Embryonic facial prominence (tissue), 1 donor: ENCODE results near the gene EEA1.

ENCODE experiments used
- DNase-seq: peaks from one replicate; pipeline ENCODE4 v3.0.0-alpha.2; 2016; ENCODE audit errors: extremely low spot score

EEA1 gene

DNA sequence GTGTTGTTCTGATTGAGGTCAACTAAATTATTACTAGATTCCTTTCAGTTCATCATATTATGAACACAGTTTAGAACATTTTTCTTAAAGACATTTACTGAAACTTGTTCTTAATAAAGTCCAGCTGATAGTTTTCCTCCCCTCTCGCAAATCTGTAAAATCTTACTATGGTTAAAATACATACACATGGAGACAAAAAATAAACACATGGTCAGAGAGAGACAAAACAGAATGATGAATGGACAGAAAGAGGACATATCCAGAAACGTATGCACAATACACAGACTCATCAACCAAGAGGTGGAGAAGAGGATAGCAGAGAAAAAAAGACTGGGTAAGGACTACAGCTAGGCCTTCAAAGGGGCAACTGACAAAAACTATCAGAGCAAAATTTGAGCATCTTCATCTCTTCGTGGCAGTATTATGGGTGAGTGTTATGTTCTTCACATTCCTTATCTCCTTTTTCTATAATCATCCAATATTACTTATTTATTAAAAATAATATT, 38.4 kb downstream of the EEA1 start:
- DNase-seq, result no peak

DNA sequence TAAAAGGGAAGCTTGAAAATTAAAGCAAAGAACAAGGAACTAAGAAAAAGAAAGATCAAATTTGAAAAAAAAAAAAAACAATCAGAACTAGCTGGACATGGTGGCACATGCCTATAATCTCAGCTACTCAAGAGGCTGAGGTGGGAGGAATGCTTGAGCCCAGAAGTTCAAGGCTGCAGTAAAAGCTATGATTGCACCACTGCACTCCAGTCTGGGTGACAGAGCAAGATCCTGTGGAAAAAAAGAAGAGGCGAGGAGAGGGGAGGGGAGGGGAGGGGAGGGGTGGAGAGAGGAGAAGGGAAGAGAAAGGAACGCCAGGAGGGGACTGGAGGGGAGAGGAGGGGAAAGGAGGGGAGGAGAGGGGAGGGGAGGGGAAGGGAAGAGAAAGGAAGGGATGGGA, 43.0 kb downstream of the EEA1 start:
- DNase-seq, result no peak

DNA sequence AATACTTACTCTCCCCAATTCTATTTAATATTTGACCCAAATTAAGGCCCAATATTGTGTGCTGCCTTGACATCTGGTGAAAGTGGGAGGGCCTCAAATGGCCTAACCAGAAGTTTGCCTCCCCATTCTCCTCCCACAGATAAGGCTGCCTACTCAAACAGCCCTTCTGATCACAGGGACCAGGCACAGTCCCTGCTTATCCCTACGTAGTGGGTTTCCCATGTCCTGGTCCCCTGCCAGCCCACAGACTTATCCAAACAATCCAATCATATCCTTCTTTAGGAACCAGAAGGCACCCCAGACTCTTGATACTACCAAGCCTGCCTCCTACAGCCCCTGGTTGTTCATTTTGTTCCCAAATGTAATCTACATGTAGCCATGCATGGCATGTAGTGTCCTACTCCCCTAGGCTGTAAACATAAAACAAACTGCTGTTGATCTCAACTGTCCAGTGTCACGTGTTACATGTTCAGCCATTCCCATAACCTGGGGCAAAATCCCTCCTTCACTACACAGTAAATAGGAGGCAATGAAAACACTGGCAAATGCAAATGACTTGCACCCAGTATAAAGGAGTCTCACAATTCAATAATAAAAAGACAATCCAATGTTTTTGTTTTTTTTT, 49.3 kb downstream of the EEA1 start:
- DNase-seq, result no peak

DNA sequence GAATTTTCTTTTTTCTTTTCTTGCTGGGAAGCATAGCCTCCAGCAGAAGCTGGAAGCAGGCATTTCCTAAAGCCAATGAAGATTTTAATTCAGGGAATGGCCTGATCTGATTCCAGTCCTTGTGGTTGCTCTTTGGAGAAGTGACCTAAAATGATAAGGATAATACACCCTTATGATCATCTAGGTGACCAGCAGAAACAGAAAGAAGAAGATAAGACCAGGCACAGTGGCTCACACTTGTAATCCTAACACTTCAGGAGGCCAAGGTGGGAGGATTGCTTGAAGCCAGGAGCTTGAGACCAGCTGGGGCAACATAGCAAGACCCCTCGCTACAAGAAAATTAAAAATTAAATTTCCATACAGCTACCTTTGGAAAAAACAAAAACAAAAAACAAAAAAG, 51.2 kb downstream of the EEA1 start:
- no peak for DNase-seq

DNA sequence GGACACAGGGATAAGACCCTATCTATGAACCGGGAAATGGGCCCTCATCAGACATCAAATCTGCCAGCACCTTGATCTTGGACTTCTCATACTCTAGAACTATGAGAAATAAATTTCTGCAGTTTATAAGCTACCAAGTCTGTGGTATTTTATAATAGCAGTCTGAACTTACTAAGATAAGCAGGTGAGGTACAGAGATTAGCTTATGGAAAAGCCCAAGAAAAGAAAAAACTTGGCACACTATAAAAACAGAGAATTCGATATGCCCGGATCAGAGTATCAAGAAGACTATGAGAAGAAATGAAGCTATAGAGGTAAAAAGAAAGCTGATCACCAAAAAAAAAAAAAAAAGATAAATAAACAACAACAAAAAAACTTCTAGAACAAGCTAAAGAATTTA, 52.6 kb downstream of the EEA1 start:
- DNase-seq, result no peak

DNA sequence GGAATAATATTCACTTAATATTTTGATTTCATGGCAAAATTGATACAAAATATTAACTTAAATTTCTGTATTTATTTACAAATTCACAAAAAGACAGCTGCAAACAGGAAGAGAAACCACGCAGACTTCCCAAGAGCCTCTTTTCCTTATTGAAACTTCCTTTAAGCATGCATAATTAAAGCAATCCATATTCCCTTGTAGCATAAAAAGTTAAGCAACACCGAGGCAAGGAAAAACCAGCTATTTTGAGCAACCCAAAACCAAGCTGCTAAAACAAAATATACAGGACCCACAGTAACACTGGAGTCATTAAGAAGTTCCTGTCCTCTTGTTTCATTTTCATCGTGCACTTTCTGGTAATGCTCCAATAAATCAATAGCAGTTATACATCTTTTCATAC, 58.0 kb downstream of the EEA1 start:
- DNase-seq, result no peak

DNA sequence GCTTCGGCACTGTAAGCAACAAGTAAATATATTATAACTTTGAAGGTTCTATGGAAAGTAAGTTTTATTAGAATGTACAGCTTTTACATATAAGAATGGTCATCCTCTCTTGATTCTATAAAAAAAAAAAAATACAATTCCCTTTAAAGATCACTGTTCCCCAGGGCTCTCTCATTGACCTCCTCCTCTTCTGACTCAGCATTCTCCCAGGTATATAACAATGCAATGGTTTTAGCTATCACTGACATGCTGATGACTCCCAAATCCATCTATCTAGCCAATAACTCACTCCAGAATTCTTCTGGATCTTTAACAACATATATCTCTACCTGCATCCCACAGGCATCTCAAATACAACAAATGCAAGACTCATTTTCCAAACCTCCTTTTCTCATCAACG, 62.7 kb downstream of the EEA1 start:
- DNase-seq, result no peak

DNA sequence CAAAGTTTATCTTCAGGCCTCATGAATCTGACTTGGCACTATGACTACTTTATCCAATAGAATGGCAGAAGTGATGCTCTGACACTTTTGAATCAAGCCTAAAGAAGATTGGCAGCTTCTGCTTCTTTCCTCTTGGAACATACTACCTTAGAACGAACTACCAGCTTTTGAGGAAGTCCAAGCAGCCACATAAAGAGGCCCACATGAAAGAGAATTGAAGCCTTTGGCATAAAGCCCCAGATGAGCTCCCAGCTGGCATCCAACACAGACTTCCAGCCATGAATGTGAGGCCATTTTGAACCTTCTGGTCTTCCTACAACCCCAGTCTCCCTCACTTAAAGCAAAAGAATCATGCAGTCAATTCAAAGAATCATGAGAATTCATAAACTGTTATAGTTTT, 65.8 kb downstream of the EEA1 start:
- no peak for DNase-seq

DNA sequence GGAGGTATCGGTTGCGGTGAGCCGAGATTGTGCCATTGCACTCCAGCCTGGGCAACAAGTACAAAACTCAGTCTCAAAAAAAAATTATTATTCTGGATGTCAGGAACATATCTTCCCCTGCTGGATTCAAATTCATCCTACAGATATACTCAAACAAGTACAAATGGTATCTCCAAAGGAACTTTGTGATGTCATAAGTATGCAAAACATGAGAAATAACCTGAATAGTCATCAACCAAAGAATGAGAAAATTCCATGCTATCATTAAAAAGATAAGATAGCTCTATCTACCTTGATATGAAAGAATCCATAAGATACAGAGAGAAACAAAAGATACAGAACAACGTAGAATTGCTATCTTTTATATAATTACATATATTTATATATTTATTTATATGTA, 67.7 kb downstream of the EEA1 start:
- DNase-seq, result no peak

DNA sequence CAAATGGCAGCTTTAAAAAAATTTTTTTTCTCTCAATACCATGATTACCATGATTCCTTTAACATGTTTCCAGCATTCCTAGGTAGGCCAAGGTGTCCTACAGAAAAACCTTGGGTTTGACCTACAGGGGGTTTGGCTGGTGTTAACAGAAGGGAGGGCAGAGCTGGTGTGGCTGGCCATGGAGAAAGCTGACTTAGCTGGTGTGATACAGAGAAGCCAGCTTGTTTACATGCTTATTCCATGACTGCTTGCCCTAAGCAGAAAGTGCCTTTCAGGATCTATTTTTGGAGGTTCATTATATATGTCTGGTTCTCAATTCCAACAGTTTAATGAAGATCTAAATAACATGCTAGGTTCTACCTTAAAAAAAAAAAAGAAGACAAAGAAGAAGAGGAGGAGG, 68.6 kb downstream of the EEA1 start:
- no peak for DNase-seq

DNA sequence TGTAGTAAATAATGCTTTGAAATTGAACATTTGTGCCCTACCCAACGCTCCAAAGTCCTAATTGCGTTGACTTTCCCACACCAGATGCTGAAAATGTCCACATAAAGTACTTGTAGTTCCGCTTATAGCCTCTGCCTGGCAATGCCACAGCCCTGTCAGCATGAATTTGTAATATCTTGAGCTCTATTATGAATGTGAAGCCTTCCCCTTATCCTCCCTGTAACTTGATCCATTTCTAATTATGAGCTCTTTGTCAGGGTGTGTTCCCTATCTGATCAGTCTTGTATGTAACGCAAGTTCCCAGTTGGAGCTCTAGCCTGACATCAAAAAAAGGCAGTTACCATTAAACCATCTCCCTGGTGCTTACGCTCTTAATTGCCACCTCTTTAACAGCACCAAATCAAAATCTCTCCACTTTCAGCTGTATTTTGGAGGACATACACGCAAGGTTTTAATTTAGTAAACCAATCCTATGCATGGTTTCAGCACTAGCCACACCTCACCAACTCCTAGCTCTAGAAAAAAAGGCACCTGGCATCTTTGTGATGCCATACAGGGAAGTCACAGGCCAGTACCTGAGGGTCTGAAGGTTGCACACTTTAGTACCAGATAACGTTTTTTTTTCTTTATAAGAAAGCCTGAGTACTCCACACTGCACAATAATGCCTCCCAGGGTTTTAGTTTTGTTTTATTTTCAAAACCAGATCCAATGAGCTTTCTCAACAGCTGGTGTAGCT, 69.3 kb downstream of the EEA1 start:
- DNase-seq, result no peak

DNA sequence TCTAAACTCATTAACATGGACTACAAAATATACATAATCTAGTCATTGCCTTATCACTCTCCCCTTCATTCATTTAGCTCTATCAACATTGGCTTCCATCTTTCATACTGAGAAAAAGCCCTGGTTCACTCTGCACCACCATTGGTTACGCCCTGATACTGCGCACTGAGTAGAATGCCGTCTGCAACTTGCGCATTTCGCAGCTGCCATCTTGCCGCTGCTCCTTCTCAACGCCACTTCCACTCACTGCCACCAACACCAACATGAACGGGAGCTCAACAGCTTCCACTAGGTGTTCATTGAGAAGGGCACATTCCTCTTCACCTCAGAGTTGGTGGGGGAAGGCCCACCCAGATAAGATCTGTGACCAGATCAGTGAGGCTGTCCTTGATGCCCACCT, 71.3 kb downstream of the EEA1 start:
- DNase-seq, result no peak

DNA sequence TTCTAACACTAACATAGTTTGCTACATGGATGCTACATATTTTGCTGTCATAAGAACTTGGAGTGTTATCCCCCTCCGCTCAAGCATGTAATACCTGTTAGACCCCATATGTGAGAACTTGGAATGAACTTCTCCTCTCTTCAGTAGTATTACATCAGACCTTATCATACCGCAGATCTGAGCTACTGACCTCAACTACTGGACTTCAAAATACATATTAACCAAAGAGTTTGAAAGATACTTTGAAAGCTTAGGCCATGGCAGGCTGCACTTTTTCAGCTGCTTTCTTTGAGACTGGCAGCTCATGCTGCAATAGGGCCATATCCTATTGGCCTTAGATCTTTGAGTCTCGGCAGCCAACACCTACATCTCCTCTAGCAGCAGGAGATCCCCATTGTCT, 74.8 kb downstream of the EEA1 start:
- no peak for DNase-seq

DNA sequence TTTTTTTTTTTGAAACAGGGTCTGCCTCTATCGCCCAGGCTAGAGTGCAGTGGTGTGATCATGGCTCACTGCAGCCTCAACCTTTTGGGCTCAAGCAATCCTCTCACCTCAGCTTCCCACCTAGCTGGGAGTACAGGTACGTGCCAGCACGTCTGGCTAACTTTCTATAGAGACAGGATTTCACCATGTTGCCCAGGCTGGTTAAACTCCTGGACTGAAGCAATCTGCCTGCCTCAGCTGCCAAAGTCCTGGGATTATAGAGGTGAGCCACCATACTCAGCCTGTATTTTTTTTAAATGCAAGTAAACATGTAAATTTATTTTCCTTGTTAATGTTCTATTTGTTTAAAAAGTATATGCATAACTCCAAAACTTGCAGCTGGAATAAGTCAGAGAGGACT, 80.4 kb downstream of the EEA1 start:
- no peak for DNase-seq

DNA sequence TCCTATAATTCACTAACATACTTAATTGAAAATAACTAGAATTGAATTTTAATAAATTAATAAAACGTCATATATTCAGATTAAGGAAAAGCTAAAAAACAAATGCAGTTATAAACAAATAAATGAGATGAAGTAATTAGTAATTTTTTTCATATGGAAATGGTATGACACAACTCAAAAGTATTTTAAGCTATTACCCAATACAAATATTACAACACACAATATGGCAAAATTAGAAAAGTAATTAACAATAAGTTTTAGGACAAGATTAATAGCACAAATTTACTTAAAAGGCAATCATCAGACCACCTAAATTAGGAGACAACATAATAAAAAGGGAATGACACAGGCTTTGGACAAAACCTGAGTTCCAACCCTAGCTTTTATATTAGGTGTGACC, 81.7 kb downstream of the EEA1 start:
- no peak for DNase-seq

DNA sequence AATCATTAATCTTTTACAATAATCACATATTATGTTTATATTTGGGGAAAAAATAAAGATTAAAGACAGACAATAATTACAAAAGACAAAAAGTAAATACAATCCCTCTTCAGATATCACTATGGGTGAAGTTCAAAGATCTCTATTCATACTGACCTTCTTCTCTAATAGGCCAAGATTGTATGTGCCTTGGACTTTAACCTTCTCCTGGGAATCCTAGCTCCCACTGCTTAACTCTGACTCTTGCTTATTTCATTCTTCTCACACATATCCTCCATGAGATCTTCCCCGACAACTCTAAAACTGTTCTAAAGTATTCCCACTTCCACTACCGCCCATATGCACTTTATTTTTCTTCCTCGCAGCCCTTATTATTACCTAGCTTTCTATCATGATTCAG, 83.8 kb downstream of the EEA1 start:
- DNase-seq, result no peak

DNA sequence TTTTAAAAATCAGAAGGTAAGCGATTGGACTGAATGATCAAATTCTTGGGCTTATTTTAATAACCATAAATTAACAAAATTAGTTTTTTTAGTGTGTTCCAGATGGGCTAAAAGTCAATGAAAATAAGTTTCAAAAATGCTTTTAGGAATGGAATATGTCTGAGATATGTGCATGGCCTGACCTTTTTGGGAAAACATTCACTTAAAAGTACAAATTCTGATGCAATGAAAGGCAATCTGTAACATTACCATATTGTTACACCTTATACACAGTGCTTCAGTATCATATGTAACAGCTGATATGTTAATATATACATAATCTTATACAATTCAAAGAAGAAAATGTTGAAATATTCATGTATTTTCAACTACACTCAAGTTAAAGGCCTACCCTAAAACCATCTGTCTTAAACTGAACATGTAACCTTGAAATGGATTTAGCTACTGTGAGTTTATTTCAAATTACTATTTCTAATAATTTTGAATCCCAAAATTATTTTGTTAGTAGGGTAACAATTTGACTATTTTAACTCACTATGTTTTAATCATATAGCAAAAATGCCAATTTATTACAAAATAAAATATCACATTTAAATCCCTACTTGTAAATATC, 84.8 kb downstream of the EEA1 start:
- DNase-seq, result no peak

DNA sequence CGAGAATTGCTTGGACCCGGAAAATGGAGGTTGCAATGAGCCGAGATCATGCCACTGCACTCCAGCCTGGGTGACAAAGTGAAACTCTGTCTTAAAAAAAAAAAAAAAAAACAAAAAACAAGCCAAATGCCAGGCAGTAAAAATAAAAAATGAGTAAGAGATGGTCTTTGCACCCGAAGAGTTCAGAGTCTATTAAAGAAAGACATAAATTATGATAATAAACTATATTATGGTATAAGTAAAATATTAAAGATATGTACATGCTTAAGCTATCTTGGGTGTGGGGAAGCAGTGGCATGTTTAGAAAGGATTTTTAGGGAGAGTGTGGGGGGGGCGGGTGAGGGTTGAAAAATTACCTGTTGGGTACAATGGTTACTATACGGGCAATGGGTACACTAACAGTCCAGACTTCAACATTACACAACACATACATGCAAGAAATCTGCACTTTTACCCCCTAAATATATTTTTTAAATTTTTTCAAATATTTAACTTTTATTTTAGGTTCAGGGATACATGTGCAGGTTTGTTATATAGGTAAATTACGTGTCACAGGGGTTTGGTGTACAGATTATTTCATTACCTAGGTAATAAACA, 99.3 kb downstream of the EEA1 start:
- no peak for DNase-seq

DNA sequence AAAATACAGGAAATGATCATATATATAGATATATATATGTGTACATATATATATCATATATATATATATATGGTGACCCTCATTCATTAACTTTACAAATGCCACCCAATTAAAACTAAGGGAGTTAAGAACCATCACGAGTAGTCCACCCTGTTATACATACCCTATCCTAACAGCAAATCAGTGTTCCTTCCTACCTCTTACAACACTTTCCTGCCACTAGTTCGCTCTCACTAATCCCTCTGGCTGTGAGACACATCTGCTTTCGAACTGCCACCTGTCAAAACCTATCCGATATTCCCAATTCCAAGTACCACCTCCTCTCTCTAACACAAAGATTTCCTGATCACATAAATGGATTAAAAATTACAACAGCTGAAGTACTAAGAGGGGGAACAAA, 100.5 kb downstream of the EEA1 start:
- DNase-seq, result no peak

DNA sequence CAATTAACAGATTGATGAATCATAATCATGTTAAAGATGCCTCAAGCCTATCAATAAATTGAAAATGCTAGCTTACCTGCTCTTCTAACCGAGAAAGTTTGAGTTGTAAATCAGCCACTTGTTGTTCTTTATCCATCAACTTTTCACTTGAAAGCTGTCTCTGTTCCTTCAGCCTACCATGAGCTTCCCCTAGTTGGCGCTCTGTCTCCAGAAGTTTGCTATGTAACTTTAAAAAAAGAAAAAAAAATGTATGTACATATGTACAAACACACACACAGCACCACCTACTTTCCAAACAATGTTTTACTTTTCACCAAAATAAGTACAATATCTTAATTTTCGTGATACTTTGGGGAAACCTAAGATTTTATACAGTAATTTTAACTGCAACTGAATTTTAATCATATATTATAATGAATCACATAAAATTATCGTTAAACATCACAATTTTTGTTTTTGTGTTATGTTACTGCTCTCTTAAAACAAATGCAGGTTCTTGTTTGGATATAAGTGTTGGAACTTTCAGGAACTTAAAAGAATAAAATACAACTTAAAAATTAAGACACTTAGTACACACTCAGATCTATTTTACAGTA, 101.2 kb downstream of the EEA1 start:
- DNase-seq, result no peak

DNA sequence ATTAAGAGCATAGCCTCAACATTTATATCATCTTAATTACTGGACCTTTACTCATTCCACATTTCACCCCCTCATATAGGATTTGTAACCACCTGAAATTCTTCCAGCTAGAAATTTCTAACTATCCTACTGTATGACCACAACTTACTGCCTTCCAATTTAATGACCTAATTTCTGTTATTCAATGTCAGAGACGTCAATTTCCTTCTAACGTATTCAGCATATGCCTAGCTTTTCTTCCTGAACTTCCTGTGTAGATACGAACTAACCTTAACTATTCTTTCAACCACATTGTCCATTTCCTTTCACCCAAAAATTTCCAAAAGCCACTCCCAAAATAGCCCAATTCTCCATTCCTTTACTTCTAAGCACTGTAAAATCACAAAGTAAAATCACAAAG, 108.0 kb downstream of the EEA1 start:
- no peak for DNase-seq

DNA sequence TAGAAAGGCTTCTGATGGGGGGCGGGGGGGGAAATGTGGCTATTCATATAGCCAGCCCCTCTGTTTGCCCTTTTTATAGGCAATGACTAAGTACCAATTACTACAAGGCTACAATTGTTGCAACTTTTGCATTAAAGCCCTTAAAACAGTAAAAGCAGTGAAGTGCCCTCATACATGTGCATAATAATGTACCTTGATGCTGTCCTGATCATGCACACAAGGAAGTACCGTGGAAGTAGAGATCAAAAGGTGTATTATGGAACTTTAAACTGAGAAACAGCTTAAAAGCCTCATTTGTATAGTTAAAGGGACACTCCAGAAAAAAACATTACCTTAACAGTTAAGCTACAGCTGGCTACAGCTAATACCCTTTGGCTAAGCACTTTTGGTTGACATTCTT, 114.5 kb downstream of the EEA1 start:
- no peak for DNase-seq

DNA sequence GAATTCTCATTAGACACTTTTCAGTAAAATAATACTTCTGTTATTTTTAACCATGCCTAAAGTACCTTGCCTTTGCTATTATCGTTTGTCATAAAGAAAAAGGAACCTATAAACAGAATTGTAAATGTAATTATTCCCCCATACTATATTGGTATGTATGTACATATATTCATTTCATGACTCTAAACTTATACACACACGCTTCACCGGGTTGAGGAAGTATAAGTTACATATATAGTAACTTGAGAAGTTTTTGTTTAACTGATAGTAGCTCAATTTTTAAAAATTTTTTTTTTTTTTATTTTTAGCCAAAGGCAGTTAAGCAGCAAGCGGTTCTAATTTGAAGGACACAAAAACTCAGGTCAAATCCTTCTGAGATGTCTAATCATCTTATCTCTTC, 118.7 kb downstream of the EEA1 start:
- no peak for DNase-seq
